C4-2B (cell line): Measurements from ENCODE around the gene CAB39L.

ENCODE experiments used
- H3K27ac ChIP-seq: fragments of 450-650 bp; 2 replicates; pipeline ENCODE4 v1.5.1; 2017
- CTCF ChIP-seq: fragments of 450-650 bp; conservative IDR thresholded peaks from 2 replicates; pipeline ENCODE4 v1.5.1; 2017; ENCODE audit warnings: mild to moderate bottlenecking
- ZFX ChIP-seq: fragments of 450-650 bp; IDR thresholded peaks from 2 replicates; pipeline ENCODE4 v1.6.1; 2017

Gene CAB39L

GRCh38 chr13:49347650-49348385, 96.0 kb downstream of the CAB39L start:
- no peak overlapping the region for H3K27ac ChIP-seq
- TF ChIP-seq CTCF, result no peak
- TF ChIP-seq ZFX, result no peak

GRCh38 chr13:49346460-49346859, 97.4 kb downstream of the CAB39L start:
- TF ChIP-seq CTCF (no peak), ZFX (no peak)
- H3K27ac ChIP-seq, result no peak overlapping the region

GRCh38 chr13:49343731-49344130, 100.1 kb downstream of the CAB39L start:
- TF ChIP-seq CTCF (no peak), ZFX (no peak)
- no peak overlapping the region for H3K27ac ChIP-seq

- TF ChIP-seq ZFX, result no peak
- TF ChIP-seq CTCF, result no peak
- H3K27ac ChIP-seq, result no peak overlapping the region
Measured at GRCh38 chr13:49343255-49343654, 100.6 kb downstream of the CAB39L start.

GRCh38 chr13:49342454-49342853, 101.4 kb downstream of the CAB39L start:
- no peak overlapping the region for H3K27ac ChIP-seq
- TF ChIP-seq ZFX, result no peak
- TF ChIP-seq CTCF, result no peak

GRCh38 chr13:49341941-49342340, 101.9 kb downstream of the CAB39L start:
- no peak overlapping the region for H3K27ac ChIP-seq
- TF ChIP-seq CTCF (no peak), ZFX (no peak)

GRCh38 chr13:49341517-49341916, 102.3 kb downstream of the CAB39L start:
- TF ChIP-seq CTCF (no peak), ZFX (no peak)
- no peak overlapping the region for H3K27ac ChIP-seq
